Measurements from ENCODE around the gene CCM2L.

Gene CCM2L

GRCh38 chr20:31996996-31997395 lies 13.2 kb upstream of the CCM2L start:
- TF ChIP-seq USF1 (IDR thresholded peaks at IDR 0.05) (no peak), NFIC (IDR thresholded peaks at IDR 0.05) (no peak), TEAD4 (IDR thresholded peaks at IDR 0.05) (no peak), ZBTB7A (IDR thresholded peaks at IDR 0.05; ENCODE audit: low read depth) (no peak), REST (IDR thresholded peaks at IDR 0.05; ENCODE audit: low read depth) (no peak), FOXM1 (IDR thresholded peaks at IDR 0.05; ENCODE audit: borderline replicate concordance, low read depth) (no peak), CREB1 (IDR thresholded peaks at IDR 0.05; ENCODE audit: low read depth) (no peak)

- TF ChIP-seq MAX (IDR thresholded peaks at IDR 0.05) (no peak), ZBTB7A (IDR thresholded peaks at IDR 0.05; ENCODE audit: low read depth) (no peak), CEBPB (IDR thresholded peaks at IDR 0.05) (no peak), REST (IDR thresholded peaks at IDR 0.05; ENCODE audit: low read depth) (no peak), RAD21 (IDR thresholded peaks at IDR 0.05; ENCODE audit: low read depth) (no peak), EP300 (IDR thresholded peaks at IDR 0.05; ENCODE audit: borderline replicate concordance) (no peak), USF1 (IDR thresholded peaks at IDR 0.05) (no peak), TAF1 (IDR thresholded peaks at IDR 0.05; ENCODE audit: low read depth) (no peak), TEAD4 (IDR thresholded peaks at IDR 0.05) (no peak), TCF12 (IDR thresholded peaks at IDR 0.05; ENCODE audit: low read depth) (no peak), FOXM1 (IDR thresholded peaks at IDR 0.05; ENCODE audit: borderline replicate concordance, low read depth) (no peak), CREB1 (IDR thresholded peaks at IDR 0.05; ENCODE audit: low read depth) (no peak), EGR1 (IDR thresholded peaks at IDR 0.05) (no peak), YY1 (IDR thresholded peaks at IDR 0.05; ENCODE audit: low read depth) (no peak), NFIC (IDR thresholded peaks at IDR 0.05) (no peak)
Measured at GRCh38 chr20:31998246-31998645, 12.0 kb upstream of the CCM2L start.

GRCh38 chr20:32003325-32003724 lies 6.9 kb upstream of the CCM2L start:
- no peak for TF ChIP-seq REST (IDR thresholded peaks at IDR 0.05; ENCODE audit: low read depth)
- TF ChIP-seq NFIC (IDR thresholded peaks at IDR 0.05) = no peak
- no peak for TF ChIP-seq TAF1 (IDR thresholded peaks at IDR 0.05; ENCODE audit: low read depth)
- no peak for TF ChIP-seq MAX (IDR thresholded peaks at IDR 0.05)
- TF ChIP-seq RAD21 (IDR thresholded peaks at IDR 0.05; ENCODE audit: low read depth) = no peak
- TF ChIP-seq ZBTB7A (IDR thresholded peaks at IDR 0.05; ENCODE audit: low read depth) = no peak
- no peak for TF ChIP-seq EGR1 (IDR thresholded peaks at IDR 0.05)
- TF ChIP-seq TEAD4 (IDR thresholded peaks at IDR 0.05) = no peak
- TF ChIP-seq USF1 (IDR thresholded peaks at IDR 0.05) = no peak
- no peak for TF ChIP-seq FOXM1 (IDR thresholded peaks at IDR 0.05; ENCODE audit: borderline replicate concordance, low read depth)
- TF ChIP-seq CEBPB (IDR thresholded peaks at IDR 0.05) = no peak
- no peak for TF ChIP-seq EP300 (IDR thresholded peaks at IDR 0.05; ENCODE audit: borderline replicate concordance)
- TF ChIP-seq YY1 (IDR thresholded peaks at IDR 0.05; ENCODE audit: low read depth) = no peak
- no peak for TF ChIP-seq CREB1 (IDR thresholded peaks at IDR 0.05; ENCODE audit: low read depth)

- TF ChIP-seq CEBPB (IDR thresholded peaks at IDR 0.05) (no peak), TCF12 (IDR thresholded peaks at IDR 0.05; ENCODE audit: low read depth) (no peak), ZBTB7A (IDR thresholded peaks at IDR 0.05; ENCODE audit: low read depth) (no peak), EP300 (IDR thresholded peaks at IDR 0.05; ENCODE audit: borderline replicate concordance) (no peak), USF1 (IDR thresholded peaks at IDR 0.05) (no peak), TAF1 (IDR thresholded peaks at IDR 0.05; ENCODE audit: low read depth) (no peak), TEAD4 (IDR thresholded peaks at IDR 0.05) (no peak), REST (IDR thresholded peaks at IDR 0.05; ENCODE audit: low read depth) (no peak), EGR1 (IDR thresholded peaks at IDR 0.05) (no peak), YY1 (IDR thresholded peaks at IDR 0.05; ENCODE audit: low read depth) (no peak), NFIC (IDR thresholded peaks at IDR 0.05) (no peak), CREB1 (IDR thresholded peaks at IDR 0.05; ENCODE audit: low read depth) (no peak), FOXM1 (IDR thresholded peaks at IDR 0.05; ENCODE audit: borderline replicate concordance, low read depth) (no peak)
Measured at GRCh38 chr20:32004963-32005362, 5.3 kb upstream of the CCM2L start.
